MM.1S (cell line): ENCODE results near the gene TMEM14A.

Source experiments
- DNase-seq: peaks from one replicate; pipeline ENCODE4 v3.0.0-alpha.2; 2015
- H2AFZ ChIP-seq: fragments of 300-600 bp; sonication (generic); 2 replicates; pipeline ENCODE4 v1.6.0; 2016; ENCODE audit warnings: antibody characterized with exemption, low read length
- H3F3A ChIP-seq: fragments of 300-600 bp; sonication (generic); 2 replicates; pipeline ENCODE4 v1.6.1; 2016; ENCODE audit warnings: mild to moderate bottlenecking, antibody characterized with exemption, low read length, moderate library complexity, mixed read lengths; ENCODE audit not compliant: insufficient read depth
- H3K27ac ChIP-seq: fragments of 300-600 bp; sonication (generic); 2 replicates; pipeline ENCODE4 v1.5.1; 2016; ENCODE audit warnings: mild to moderate bottlenecking, low read length
- H3K27me3 ChIP-seq: fragments of 300-600 bp; sonication (generic); replicated peaks from 2 replicates; pipeline ENCODE4 v1.6.0; 2016; ENCODE audit warnings: low read length; ENCODE audit not compliant: insufficient read depth
- H3K36me3 ChIP-seq: fragments of 300-600 bp; sonication (generic); replicated peaks from 2 replicates; pipeline ENCODE4 v1.6.1; 2016; ENCODE audit warnings: mild to moderate bottlenecking, low read length, mixed read lengths; ENCODE audit not compliant: insufficient read depth
- H3K4me1 ChIP-seq: fragments of 300-600 bp; sonication (generic); 2 replicates; pipeline ENCODE4 v1.6.1; 2016; ENCODE audit warnings: low read length, mixed read lengths
- H3K4me2 ChIP-seq: fragments of 300-600 bp; sonication (generic); 2 replicates; pipeline ENCODE4 v1.6.0; 2016; ENCODE audit warnings: low read depth, low read length
- H3K4me3 ChIP-seq: fragments of 300-600 bp; sonication (generic); 2 replicates; pipeline ENCODE4 v1.5.1; 2016; ENCODE audit warnings: low read length, mixed read lengths
- H3K79me2 ChIP-seq: fragments of 300-600 bp; sonication (generic); 2 replicates; pipeline ENCODE4 v1.6.1; 2016; ENCODE audit warnings: mixed run types, low read length, mixed read lengths
- H3K9ac ChIP-seq: fragments of 300-600 bp; sonication (generic); 2 replicates; pipeline ENCODE4 v1.6.1; 2016; ENCODE audit warnings: low read length, mixed read lengths
- H3K9me2 ChIP-seq: fragments of 300-600 bp; sonication (generic); replicated peaks from 2 replicates; pipeline ENCODE4 v1.6.1; 2016; ENCODE audit warnings: mild to moderate bottlenecking, low read length, mixed read lengths; ENCODE audit not compliant: insufficient read depth
- H3K9me3 ChIP-seq: fragments of 300-600 bp; sonication (generic); replicated peaks from 2 replicates; pipeline ENCODE4 v1.6.1; 2016; ENCODE audit warnings: mild to moderate bottlenecking, low read length, mixed read lengths; ENCODE audit not compliant: insufficient read depth
- H4K20me1 ChIP-seq: fragments of 300-600 bp; sonication (generic); 2 replicates; pipeline ENCODE4 v1.6.1; 2016; ENCODE audit warnings: mild to moderate bottlenecking, low read length, moderate library complexity, mixed read lengths; ENCODE audit not compliant: insufficient read depth
- CTCF ChIP-seq: fragments of 300-600 bp; sonication (generic); IDR thresholded peaks from 2 replicates; pipeline ENCODE4 v1.5.1; 2016; ENCODE audit warnings: antibody characterized with exemption, low read length, mixed read lengths
- EZH2 ChIP-seq: fragments of 300-600 bp; sonication (generic); optimal IDR thresholded peaks from 2 replicates; pipeline ENCODE3; 2017; ENCODE audit warnings: low read depth, mild to moderate bottlenecking, antibody characterized with exemption, low read length, mixed read lengths
- EZH2phosphoT487 ChIP-seq: fragments of 300-600 bp; sonication (generic); IDR thresholded peaks from 2 replicates; pipeline ENCODE4 v1.6.1; 2018; ENCODE audit warnings: antibody characterized with exemption, low read length

The TMEM14A gene

GRCh38 chr6:52670502-52671409, at the start of gene TMEM14A:
Gene TMEM14A (plus strand): TSS chr6:52671113. CDS start chr6:52677103, 5,990 bp downstream.
- peak within 1 kb of the TSS; percentile 82; the same call in 1 of the 2 replicates for H3K27ac ChIP-seq
- peak within 1 kb of the TSS; percentile 78 for H3K4me2 ChIP-seq
- H3K4me1 ChIP-seq, result peaks cover 32% of the 10 kb centered on the region
- no peaks in the 10 kb centered on the region for H3K9me3 ChIP-seq
- no peaks in the 10 kb centered on the region for H4K20me1 ChIP-seq
- H3K36me3 ChIP-seq, result 0 out of 2 replicates have a peak, but pooled peaks cover 4% of the 10 kb centered on the region
- peak within 1 kb of the TSS; percentile 53 for H2AFZ ChIP-seq
- H3K79me2 ChIP-seq, result peaks cover 40% of the 10 kb centered on the region
- H3K4me3 ChIP-seq, result peak within 1 kb of the TSS; percentile 64
- H3K9me2 ChIP-seq, result no peaks in the 10 kb centered on the region
- no peaks in the 10 kb centered on the region for H3K27me3 ChIP-seq
- peak; percentile 93 for DNase-seq
- no peak for TF ChIP-seq EZH2
- no peak for TF ChIP-seq EZH2phosphoT487
- no peak for TF ChIP-seq CTCF
- peak within 1 kb of the TSS; percentile 41; the same call in 1 of the 2 replicates for H3K9ac ChIP-seq
- H3F3A ChIP-seq, result peaks cover 50% of the 10 kb centered on the region

GRCh38 chr6:52621631-52622030, 49.3 kb upstream of the TMEM14A start:
- no peaks in the 10 kb centered on the region for H4K20me1 ChIP-seq
- H3K4me3 ChIP-seq, result no peak overlapping the region
- H3K27ac ChIP-seq, result no peak overlapping the region
- no peaks in the 10 kb centered on the region for H3K36me3 ChIP-seq
- no peaks in the 10 kb centered on the region for H3K27me3 ChIP-seq
- TF ChIP-seq CTCF, result no peak
- no peak for TF ChIP-seq EZH2
- no peak for TF ChIP-seq EZH2phosphoT487
- no peak overlapping the region for H2AFZ ChIP-seq
- H3K9me2 ChIP-seq, result no peaks in the 10 kb centered on the region
- H3K9me3 ChIP-seq, result no peaks in the 10 kb centered on the region
- no peak for DNase-seq
- H3K4me1 ChIP-seq, result no peaks in the 10 kb centered on the region
- H3K9ac ChIP-seq, result no peak overlapping the region
- no peak overlapping the region for H3K4me2 ChIP-seq
- H3K79me2 ChIP-seq, result no peaks in the 10 kb centered on the region
- no peaks in the 10 kb centered on the region for H3F3A ChIP-seq

- no peaks in the 10 kb centered on the region for H4K20me1 ChIP-seq
- H3K4me2 ChIP-seq, result no peak overlapping the region
- H3K27me3 ChIP-seq, result no peaks in the 10 kb centered on the region
- no peaks in the 10 kb centered on the region for H3K9me2 ChIP-seq
- TF ChIP-seq EZH2phosphoT487, result no peak
- TF ChIP-seq EZH2, result no peak
- TF ChIP-seq CTCF, result no peak
- no peak for DNase-seq
- H3K9me3 ChIP-seq, result no peaks in the 10 kb centered on the region
- no peak overlapping the region for H3K27ac ChIP-seq
- no peaks in the 10 kb centered on the region for H3K4me1 ChIP-seq
- H3K9ac ChIP-seq, result no peak overlapping the region
- H3K36me3 ChIP-seq, result no peaks in the 10 kb centered on the region
- H3K79me2 ChIP-seq, result no peaks in the 10 kb centered on the region
- H3K4me3 ChIP-seq, result no peak overlapping the region
- no peaks in the 10 kb centered on the region for H3F3A ChIP-seq
- H2AFZ ChIP-seq, result no peak overlapping the region
Measured at GRCh38 chr6:52622810-52623209, 48.1 kb upstream of the TMEM14A start.
